Fibroblast of skin of abdomen (primary cell): ENCODE measurements around the gene PCNX1. TPM values are rescaled to one million over a fixed set of nuclear protein-coding genes. Genes with fewer than 3 reads are reported as not detected.
"Not testable (repeated sequence)": the region's sequence is repeated elsewhere in the genome, so short reads cannot be mapped to it uniquely, and the experiment has no call there.

Experiments
- DNase-seq: peaks from one replicate; pipeline ENCODE4 v3.0.0-alpha.2; 2013
- polyA plus RNA-seq, 2 experiments: library from polyadenylated mRNA; unstranded; fragments of 120-200 nt; gene quantifications; one replicate each; pipeline ENCODE4 v1.2.1, GENCODE V29; 2013; ENCODE audit not compliant: insufficient read length in 2 of 2

The PCNX1 gene
- polyA plus RNA-seq (2013, experiment 1 of 2; ENCODE audit: insufficient read length), result 39.4 TPM
- 37.3 TPM for polyA plus RNA-seq (2013, experiment 2 of 2; ENCODE audit: insufficient read length)

DNA sequence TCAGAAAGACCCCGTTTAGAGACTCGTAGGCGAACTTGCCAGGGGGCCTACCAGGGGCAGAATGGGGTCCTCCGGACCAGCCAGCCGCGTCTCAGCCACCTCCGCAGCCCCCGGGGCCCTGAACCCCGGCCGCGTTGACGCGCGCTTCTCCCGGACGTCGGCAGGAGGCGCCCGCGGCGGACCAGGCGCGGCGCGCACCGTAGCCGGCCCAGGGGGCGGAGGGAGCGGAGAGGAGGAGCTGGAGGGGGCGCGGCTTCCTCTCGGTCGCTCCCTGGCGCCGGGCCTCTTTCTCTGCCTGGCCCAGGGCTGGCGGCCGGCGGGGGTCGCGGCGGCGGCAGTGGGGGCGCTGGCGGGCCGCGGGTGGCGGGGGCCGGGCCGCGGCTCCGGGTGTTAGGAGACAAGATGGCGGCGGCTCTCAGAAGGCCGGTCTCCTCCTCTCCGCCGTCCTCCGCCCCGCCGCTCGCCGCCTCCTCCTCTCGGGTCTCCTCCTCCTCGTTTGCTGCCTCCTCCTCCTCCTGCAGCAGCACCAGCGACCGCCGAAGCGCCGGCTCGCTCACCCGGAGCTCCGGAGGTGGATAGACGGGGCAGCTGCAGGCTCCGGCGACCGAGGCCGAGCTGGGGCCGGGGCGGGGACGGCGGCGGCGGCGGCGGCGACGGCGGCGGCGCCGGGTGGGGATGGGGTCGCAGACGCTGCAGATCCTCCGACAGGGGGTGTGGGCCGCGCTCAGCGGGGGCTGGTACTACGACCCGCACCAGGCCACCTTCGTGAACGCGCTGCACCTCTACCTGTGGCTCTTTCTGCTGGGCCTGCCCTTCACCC is at the start of gene PCNX1:
Gene PCNX1, plus strand, starts transcription at position 284 of the 820 bp plus-strand sequence. Its CDS starts 392 bp downstream, at position 676.
- peak; percentile 89 for DNase-seq

DNA sequence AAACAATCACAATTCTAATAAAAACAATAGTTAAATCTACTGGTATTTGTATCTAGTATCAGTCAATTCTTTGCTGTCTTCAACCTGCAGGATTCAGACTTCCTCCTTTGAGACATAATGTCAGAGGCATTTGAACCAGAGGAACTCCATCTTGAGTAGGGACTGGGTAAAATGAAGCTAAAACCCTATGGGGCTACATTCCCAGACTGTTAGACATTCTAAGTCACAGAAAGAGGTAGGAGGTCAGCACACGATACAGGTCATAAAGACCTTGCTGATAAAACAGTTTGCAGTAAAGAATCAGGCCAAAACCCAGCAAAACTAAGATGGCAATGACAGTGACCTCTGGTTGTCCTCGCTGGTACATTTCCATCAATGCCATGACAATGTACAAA is 49.8 kb upstream of the PCNX1 start:
- DNase-seq, result peak; percentile 55

DNA sequence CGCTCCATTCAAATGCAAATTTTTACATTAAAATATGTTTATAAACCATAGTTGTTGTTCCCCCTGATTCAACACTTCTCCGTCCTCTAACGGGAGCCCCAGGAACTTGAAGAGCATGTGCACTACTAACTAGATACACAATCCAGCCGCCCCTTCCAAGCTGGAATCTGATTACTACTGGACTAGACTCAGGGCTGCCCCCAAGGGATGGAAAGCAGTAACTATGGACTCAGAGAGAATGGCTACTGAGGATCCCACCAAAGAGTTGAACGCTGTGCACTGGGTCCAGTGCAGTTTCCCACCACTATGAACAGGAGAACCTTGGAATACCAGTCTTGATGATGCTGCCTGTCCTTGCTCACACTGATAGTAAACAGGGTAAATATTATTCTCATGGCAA is 48.6 kb upstream of the PCNX1 start:
- DNase-seq, result no peak

DNA sequence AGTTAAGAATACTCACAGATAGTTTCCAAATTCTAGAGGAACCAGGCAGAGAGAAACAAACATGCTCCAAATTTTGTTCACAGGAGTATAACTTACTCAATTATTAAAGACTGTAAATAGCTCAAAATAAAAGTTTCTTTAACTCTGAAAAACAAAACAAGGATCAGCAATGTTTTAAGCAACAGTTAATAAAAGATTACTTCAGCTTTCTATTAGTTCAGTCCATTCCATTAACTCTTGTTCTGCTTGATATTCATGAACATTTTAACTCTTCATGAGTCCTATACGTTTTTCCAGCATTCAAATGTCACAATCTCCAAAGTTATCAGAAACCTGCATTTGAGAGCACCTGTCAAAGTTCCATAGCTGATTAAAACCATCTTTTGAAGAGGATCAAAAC is 40.3 kb upstream of the PCNX1 start:
- DNase-seq, result not testable (repeated sequence)

DNA sequence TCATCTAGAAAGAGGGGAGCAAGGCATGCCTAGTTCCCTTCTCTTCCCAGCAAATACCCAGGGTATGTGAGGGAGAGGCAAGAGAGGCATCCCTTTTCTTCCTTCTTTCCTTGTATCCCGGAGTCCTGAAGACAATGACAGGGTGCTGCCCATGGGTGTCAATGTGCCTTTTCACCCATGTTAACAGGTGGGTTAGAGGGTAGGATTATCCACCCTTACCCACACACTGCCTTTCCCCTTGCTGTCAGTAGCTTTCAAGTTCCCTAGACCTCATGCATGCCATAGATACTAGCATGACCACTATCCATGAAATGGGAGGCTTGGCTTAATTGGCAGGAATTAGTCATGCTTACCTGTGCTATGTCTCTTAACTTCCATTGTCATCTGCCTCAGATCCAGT is 36.3 kb upstream of the PCNX1 start:
- DNase-seq, result no peak

DNA sequence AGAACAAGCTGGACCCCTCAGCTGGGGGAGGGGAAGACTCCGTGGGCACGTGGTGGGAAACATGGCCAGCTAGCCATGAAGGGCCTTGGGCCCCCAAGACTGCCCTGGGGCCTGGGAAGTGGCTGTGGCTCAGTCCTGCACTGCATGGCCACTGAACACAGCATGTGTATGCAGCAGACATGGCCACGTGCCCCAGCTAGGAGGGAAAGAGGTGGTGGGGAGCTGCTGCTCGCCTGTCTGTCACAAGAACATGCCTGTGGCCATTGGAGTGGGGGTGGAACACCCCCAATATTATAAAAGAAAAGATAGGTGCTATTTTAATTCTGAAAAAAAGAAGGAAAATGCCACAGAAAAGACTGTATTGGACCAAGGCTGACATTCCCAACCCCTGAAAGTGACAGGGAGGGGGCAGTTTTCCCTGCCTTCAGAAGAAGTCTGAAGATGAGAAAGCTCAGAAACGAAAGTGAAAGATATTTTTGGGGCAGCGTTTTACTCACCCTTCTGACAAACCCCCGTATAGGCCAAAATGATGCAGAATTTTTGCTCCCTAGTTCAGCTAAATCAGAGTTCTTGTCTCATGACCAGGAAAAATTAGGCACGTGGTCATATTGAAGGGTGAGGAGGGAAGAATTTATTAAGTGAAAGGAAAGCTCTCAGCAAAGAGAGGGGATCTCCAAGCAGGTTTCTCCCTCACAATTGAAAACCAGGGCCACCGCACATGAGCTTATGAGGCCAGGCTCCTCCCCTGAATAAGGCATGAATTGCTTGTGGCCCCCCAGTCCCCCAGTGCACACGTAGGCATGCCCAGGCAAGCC is 35.2 kb upstream of the PCNX1 start:
- DNase-seq, result no peak

DNA sequence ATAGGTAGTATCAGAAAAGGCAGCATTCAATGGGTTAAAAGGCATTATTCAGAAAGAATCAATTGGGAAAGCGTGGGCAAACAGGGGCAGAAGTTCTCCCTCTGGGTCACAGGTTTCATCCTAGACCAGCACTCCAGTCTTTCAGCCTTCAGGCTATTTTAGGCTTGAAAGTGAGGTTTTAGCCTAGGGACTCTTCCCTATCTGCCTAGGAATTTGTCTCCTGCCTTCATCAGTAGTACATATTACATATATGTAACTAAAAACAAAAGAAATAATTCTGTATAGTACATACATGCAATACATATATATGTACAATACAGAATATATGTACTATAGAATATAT is 34.6 kb upstream of the PCNX1 start:
- no peak for DNase-seq

DNA sequence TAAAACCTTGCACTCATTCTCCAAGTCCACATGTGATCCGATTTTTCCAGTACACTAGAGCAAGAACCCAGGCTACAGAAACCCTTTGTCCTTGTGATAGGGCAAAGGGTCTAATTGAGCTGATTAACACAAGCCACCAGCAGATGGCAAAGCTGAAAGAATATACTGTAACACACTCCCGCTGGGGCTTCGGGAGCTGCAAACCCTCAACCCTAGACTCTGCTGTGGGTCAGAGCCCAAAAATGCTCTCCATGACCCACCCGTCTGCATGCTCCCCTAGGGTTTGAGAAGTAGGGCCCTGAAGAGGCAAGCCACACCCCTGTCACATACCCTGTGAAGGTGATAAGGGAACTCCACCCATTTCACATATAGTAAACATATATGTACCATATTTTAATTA is 33.6 kb upstream of the PCNX1 start:
- DNase-seq, result no peak

DNA sequence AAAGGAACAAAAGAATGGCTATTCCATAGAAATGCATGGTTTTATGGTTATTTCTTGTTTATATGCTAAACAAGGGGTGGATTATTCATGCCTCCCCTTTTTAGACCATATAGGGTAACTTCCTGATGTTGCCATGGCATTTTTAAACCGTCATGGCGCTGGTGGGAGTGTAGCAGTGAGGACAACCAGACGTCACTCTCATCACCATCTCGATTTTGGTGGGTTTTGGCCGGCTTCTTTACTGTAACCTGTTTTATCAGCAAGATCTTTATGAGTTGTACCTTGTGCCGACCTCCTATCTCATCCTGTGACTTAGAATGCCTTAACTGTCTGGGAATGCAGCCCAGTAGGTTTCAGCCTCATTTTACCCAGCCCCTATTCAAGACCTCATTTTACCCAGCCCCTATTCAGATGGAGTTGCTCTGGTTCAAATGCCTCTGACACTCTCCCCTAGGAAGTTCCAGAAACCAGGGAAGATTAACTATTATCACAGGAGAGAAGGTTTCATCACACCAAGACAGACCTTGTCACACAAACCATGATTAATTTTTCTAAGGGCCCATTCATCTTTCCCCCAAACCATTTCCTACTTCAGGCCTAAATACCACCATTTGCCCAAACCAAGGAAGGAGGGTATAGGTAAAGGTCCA is 31.3 kb upstream of the PCNX1 start:
- DNase-seq, result not testable (repeated sequence)

DNA sequence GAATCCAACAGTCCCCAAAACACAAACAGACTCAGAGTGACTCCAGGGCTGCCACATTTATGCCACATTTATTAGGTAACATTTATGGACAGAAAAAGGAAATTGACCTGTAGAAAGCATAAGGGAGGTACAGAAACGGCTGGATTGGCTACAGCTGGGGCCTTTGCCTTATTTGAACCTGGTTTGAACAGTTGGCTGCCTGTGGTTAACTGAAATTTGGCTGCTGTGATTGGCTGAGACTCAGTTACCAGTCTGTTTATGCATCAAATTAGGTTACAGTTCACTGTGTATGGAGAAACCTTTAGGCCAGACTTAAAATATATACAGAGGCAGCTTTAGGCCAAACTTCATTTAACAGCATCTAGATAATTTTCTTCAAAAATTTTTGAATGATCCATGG is 27.8 kb upstream of the PCNX1 start:
- DNase-seq, result no peak

DNA sequence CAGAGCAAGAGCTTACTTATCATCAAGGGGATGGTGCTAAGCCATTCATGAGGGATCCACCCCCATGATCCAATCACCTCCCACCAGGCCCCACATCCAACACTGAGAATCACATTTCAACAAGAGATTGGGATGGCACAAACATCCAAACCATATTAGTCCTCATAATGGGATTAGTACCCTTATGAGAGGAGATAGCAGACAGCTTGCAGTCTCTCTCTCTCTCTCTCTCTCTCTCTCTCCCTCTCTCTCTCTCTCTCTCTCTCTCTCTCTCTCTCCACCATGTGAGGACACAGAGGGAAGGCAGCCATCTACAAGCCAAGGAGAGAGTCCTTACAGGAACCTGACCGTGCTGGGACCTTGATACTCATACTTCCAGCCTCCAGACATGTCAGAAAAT is 26.4 kb upstream of the PCNX1 start:
- DNase-seq, result not testable (repeated sequence)

DNA sequence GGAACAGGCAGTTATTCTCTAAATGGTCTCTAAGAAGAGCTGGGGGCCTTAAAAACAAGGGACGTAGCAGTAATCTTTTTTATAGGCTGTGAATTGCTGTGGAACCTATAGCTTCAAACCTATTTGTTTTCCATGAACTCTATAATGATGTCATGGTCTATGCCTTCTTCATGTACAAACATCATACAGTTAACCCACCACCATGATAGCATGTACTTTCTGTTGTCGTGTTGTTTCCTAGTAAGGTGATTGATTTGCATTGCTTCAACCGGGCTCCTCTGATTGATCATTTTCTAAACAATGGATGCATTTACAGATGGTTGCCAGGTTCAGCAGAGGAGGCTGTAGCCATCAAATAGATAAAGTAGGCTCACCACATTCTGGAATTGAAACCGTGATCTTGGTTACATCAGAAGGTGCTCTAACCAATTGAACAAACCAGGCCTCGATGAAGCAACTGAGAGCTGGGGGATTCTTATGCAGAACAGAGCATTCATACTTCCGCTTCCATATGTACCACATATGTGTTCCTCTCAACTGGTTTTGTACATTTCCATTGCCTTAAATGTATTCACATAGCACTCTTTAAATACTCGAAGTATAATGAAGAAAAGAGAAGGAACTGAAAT is 25.6 kb upstream of the PCNX1 start:
- no peak for DNase-seq

DNA sequence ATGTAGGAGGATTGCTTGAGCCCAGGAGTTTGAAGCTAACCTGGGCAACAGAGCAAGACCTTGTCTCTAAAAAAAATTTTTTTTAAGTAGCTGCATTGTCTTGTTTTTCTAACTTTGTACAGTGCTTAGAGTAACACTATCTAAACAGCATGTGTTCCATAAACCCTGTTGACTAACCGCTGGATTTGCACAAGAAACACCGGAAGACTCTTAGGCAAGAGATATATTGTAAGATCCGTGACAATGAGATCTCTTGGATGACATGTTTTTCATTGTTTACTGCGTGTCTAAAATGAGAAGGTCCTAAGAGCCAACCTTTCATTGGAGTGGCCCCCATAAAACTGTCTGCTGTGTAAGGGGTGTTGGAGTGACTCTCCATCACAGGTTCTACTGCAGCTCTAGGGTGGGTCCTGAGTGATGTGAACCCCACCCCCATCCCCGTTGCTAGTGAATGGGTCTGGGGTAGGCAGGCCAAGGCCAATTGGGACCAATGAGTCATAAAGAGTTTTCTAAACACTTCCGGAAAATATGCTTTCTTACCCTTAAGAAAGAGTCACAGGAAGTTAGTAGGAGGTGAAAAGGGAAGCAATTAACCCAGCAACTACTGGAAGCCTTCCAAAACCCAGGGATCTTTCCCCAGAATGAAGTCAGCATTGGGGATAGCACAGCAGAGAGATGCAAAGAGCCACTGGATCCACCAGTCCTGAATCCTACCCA is 24.3 kb upstream of the PCNX1 start:
- DNase-seq, result peak; percentile 77

DNA sequence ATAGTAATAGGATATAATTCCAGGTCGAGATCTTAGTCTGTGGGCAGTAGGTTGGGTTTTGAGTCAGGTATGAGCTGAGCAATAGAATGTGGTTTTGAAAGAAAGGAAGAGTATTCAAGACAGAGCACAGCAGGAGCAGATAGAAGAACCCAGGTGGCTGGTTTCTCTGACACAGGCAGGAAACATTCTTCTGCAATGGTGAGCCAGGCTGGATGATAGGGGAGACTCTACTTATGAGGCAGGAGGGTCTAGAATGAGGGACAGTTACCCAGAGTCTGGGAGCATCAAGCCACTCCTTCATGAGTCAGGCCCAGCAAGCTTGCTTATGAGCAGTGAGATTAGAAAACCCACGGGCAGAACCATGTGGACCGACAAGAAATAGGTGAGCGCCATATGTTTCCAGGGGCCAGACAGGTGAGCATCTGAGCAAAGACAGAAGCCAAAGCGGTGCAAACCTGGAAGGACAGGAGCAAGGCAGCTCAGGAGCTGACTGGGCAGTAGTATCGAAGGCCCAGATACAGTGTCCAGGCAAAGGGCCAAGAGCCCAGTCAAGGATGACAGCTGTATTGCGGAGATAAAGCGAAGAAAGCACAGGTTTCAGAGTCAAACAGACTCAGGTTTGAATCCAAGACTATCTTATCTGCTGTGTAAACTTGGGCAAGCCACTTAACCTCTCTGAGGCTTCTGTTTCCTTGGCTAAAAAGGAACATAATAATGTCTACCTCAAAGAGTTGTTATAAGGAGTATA is 22.5 kb upstream of the PCNX1 start:
- no peak for DNase-seq

DNA sequence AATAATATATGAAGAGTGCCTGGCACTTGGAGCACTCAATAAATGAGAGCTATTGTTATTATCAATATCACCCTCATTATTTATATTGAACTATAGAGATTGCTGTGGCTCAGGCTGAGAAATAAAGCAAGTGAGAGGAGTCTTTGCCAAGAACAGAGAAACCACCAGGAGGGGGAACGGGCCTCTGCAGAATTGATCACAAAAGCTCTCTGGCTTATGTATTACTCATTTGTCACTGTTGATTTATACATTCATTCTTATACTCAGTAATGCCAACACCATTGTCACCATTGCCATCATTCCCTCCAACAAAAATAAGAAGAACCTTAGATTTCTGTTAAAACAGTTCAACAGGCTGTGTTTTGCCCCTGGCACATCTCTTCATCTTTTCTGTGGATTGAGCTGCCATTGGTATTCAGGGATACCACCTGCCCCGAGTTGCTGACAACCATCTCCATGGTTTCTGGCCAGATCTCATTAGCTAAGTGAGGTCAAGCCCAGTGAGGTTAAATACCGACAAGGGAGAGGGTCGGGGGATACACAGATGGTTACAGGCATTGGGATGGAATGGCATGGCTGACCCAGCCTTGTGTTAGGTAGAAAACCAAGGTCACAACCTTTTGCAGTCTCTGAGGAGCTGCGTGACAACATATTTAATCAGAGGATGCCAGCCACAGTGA is 21.8 kb upstream of the PCNX1 start:
- DNase-seq, result no peak

DNA sequence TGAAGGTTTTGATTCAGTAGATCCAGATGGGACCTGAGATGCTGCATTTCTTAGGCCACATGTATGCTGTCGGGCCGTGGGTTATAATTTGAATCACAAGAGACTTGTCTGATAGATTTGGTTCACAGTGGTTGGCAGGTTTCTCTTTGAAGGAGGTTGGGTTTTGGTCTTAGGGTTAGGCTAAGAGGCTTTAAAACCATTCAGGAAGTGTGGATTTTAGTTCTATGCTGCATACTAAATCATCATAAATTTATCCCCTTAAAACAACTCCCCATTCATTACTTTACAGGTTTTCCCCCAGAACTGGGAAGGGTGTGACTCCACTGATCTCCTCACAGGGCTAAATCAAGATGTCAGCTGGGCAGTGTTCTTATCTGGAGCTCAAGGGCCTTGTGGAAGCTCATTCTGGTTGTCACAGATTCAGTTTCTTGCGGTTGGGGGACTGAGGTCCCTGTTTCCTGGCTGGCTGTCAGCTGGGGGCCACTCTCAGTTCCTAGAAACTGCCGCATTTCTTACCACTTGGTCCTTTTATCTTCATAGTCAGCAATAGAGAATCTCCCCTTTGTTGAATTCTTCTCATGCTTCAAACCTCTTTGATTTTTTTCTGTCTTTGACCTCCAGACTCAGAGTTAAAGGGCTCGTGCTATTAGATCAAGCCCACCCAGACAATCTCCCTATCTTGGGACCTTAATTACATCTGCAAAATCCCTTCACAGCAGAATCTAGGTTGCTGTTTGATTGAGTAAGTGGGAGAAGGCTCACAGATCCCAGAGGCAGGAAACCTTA is 20.6 kb upstream of the PCNX1 start:
- no peak for DNase-seq

DNA sequence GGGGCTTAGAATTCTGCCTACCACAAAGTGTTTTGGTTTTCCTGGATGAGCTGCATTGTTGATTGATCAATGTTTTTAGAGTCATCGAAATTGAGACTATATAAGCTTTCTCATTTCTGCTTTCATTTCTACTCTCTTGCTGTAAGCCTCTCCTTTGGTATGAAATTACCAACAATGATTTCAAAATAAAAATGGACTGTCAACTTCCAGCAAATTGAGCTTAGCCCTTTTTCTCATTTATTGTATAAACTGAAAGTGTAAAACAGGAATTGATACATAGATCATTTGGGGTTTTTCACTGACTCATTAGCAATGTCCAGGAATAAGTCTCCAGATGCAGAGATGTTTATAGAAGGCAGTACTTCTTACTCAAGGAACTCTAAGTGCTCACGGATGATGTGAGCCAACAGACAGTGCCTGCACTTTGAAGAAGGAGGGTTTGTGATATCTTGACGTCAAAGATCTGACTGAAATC is 20.0 kb upstream of the PCNX1 start:
- DNase-seq, result peak; percentile 78

DNA sequence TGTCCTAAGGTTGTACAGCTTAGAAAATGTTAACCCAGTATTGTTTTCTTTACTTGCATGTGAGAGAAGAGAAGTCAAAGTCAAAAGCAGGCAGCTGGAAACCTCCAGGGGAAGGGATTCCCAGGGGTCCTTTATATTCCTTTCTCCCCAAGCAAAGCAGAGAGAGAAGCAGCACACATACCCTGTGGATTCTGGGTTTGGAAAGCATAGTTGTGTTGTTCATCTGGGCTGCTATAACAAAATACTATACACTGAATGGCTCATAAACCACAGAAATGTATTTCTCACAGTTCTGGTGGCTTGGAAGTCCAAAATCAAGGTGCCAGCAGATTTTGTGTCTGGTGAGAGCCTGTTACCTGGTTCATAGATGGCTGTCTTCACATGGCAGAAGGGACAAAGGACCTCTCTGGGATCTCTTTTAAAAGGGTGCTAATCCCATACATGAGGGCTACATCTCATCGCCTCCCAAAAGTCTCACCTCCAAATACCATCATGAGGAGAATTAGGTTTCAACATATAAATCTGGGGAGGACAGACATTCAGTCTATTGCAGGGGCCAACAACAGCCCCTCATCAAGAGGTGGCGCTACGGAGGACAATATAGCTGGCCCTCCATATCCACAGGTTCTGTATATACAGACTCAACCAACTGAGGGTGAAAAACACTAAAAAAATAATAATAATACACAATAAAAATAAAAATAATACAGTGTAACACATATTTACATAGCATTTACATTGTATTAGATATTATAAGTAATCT is 19.3 kb upstream of the PCNX1 start:
- no peak for DNase-seq

DNA sequence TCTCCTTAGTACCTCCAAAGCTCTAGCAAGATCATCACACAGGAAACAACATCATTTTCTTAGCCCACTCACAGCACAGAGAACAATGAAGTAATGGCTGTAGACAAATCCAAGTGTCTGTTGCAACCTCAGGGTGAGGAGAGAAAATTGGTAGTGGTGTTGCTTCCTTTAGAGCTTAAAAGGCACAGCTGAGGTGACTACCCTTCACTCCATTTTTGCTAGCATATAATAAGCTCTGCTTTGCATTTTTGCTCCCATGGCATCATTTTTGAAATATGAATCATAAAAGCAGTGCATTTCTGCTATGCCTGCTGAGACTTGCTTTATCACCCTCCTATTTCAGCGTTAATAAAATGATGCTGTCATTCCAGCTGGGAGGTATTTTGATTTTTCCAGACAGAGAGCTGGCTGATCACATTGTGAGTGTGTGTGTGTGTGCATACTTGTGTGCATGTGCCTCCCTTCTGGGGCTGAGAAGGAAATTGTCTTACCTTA is 18.5 kb upstream of the PCNX1 start:
- DNase-seq, result peak; percentile 82
